Stimulated activated CD8-positive, alpha-beta memory T cell treated with anti-CD3 and anti-CD28 coated beads, Interleukin-12 subunit alpha, Interleukin-12 subunit beta, amount 100 ng/mL, for 1 hour (primary cell): Measurements from ENCODE around the gene APBA2.

Experiments
- DNase-seq: peaks from one replicate; pipeline ENCODE4 v3.0.0-alpha.2; 2020; ENCODE audit warnings: low read depth

APBA2 gene

DNA sequence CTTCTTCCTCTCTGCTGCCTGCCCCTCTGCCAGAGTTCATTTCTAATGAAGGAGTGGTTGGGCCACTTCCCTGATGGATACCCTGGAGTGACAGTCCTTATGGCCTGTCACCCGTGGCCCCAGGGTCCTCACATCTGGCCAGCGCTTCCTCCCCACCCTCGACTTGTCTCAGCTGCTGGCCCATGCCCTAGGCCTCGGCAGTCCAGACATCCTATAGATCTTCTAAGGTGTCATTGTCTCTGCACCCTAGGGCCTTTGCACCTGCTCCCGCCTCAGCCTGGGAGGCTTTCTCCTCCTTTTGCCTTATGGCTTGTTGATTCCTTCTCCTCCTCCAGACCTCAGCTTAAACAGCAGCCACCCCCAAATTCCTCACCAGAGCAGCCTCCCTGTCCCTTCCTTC lies 202.9 kb downstream of the APBA2 start:
- DNase-seq = no peak

DNA sequence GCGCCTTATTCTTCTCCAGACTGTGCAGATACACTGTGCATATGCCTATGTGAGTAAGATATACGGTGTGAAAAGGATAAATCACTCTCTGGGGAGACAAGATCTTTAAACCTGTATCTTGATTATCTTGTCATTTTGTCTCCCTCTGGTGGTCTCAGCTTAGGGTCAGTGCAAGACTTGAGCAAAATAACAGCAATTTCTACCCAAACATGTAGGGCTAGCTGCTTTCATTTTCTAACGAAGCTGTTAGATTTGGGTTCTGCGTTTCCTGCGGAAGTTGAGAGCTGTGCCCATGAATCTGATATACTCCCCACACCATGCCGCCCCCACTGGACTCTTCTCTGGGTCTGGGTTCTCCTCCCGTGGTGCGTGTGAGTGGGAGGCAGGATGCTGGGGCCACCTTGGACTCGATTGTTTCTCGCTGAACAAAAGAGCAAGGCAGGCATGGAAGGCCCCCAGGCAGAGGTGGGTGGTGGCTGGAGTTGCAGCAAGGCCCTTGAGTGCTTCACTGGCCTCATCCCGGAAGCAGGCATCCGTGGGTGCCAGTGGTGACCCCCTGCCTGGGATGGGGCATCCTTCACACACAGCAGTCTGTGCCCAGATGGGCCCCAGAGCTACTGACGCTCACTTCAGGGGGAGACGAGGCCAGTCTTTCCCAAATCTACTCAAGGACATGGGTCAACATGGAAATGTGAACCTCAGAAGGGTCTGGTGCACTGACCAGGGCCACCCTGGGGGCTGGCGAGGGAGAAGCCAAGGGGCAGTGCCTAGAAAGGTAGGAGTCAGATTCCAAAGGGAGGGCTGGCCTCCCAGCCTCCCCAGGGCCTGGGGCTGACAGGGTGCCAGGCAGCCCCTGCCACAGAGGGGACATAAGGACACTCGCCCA lies 204.2 kb downstream of the APBA2 start:
- peak; percentile 6 for DNase-seq

DNA sequence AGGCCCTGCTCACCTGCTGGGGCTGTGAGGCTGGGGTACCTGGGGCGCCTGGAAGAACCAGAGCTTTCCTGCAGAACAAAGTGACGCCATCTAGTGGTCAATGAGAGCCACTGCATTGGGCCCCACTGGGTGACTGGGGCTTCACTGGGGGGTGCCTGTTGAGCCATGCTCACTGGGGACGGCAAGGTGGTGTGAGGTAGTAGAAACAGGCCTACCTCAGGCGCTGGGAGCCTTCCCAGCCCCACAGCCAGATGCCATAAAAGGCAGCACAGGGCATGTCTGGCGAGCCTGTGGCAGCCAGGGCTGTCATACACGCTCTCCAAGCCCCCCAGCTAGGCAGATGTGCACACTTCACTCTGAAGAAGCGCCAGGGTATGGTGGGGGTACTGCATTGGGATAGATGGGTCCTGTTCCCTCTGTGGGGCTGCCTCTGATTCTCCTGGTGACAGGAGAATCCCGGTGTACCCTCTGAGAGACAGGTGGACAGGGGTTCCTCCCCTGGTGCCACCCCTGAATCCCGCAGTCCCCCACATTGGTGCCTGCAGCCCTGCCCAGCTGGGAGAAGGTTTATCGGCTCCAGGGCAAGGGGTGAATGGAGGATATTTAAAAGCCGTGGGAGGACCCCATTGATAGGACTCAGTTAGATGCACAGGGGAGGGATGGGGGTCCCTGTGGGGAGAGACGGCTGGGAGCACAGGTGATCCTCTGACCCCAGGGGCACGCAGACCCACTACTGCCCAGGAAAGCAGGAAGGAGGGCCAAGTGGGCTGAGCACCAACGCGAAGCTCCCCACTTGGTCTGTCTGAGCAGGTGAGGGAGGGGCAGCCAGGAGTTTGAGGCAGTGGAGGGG lies 205.1 kb downstream of the APBA2 start:
- no peak for DNase-seq

DNA sequence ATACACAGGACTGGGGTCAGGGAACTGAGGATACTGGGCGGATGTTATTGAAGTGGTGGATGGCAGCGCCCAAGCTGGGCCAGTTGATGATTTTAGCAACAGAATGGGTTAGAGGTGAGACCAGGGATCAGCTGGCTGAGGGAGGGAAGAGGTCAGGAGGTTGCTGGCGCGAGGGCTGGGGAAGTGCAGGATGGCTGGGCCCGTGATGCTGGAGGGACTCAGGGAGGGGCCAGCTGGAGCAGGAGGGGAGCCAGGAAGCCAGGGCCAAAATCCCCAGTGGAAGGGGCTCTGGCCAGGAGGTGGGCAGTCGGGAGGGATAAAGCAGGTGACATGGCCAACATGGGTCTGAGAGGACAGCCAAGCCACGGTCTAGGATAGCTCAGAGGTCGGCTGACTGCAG lies 205.9 kb downstream of the APBA2 start:
- no peak for DNase-seq

DNA sequence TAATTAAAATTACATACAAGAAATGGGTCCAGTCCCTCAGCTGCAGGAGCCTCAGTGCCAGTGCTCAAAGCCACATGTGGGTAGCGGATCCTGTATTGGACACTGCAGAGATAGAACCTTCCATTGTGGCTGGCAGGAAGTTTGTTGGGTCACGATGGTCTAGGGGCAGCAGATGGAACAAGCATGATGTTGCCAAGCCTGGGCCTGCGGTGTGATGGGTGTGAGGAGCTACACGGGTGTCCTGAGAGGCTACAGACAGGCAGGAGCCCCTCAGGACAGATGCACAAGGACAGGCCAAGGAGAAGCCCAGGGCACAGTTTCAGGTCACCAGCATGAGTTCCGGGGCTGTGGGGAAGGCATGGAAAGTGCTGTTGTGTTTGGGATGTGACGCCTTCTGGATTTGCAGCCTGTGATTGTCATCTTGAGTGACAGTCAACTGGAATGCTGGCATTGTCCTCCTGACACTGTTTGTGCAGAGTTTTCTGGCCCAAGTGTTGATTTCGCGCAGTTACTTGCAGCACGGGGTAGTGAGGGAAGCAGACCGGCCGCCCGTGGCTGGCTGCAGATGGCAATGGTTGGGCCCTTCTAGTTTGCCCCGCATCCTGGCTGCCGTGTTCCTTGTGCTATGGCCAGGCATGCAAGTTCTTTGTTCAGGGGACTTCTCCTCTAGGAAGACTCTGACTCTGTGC lies 206.7 kb downstream of the APBA2 start:
- no peak for DNase-seq

DNA sequence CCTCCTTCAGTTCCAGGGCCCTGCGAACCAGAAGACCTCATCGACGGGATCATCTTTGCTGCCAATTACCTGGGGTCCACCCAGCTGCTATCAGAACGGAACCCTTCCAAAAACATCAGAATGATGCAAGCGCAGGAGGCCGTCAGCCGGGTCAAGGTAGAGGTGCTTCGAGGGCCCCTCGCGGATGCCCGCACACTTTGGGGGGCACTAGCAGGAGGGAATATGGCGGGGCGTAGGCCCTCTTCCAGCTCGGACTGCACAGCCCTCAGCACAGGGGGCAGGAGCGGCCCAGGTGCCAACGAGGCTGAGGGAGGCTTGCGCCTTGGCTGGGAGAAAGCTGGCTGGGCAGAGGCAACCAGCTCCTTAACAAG lies 207.3 kb downstream of the APBA2 start:
- DNase-seq = no peak

DNA sequence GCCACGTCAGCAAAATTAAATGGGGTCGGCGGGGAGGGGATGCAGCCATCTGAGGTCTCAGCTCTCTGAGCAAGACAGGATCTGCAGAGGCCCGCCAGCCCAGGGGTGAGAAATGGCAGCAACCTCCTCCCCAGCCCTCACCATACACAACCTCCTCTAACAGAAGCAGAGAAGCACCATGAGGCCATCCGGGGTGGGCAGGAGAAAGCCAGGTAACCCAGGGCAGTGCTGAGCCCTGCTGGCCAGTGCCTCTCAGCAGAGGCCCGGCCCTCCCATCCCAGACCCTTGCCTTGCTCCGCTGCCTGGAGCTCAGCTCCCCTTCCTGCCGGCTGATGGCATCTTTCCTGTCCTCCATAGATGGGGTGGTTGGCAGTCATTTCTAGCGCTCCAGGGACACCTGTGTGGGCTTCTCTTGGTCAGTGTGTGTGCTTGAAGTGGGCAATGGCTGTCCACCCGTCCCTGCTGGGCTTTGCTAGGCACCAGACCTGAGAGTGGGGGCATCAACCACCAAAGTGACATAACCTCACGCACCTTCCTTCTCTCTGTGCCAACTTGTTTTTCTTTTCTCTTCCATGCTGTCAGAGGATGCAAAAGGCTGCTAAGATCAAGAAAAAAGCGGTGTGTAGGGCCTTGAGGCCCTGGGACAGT lies 208.0 kb downstream of the APBA2 start:
- DNase-seq = no peak

DNA sequence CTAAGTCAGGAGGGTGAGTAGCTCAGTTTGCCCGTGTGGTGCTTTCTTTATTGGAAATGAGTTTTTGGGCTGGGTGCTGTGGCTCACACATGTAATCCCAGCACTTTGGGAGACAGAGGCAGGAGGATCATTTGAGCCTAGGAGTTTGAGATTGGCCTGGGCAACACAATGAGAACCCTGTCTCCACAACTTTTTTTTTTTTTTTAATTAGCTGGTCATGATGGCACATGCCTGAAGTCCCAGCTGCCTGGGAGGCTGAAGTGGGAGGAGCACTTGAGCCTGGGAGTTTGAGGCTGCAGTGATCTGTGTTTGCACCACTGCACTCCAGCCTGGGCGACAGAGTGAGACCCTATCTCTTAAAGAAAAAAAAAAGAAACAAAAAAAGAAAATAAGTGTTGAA lies 208.9 kb downstream of the APBA2 start:
- DNase-seq = no peak

DNA sequence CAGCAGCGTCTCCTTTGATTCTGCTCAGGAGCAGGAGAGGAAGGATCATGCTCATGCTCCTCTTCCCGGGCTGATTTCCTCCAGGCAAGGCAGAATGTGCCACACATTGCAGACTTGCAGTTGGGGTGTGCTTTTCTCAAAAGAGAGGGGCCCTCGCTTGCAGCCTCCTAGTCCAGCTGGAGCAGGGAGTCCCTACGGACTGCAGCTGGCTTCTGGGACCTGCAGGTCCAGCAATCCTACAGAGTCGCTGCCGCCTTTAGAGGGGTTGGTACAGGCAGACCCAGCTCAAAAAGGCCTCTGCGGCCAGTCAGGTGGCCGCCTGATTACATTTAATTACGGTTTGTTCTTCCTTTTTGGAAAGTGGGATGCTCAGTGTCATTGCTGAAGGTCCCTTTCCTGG lies 210.0 kb downstream of the APBA2 start:
- no peak for DNase-seq

DNA sequence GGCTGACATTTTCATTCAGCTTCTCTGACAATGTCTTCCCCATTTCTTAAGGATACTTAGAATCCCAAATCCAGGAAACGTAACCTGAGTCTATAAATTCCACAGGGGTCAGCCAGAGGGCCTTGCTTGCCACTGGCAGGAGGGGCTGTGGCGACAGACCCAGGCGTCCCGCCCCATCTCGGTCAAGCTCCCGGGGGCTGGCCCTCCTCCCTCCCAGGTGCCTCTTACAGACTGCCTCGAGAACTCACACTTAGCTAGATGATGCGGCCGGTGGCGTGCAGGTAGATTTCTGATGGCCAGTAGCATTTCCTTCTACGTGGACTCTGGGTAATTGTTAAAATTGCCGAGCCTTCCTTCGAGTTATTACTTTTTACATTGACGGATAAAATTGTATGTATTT lies 211.4 kb downstream of the APBA2 start:
- DNase-seq = no peak

DNA sequence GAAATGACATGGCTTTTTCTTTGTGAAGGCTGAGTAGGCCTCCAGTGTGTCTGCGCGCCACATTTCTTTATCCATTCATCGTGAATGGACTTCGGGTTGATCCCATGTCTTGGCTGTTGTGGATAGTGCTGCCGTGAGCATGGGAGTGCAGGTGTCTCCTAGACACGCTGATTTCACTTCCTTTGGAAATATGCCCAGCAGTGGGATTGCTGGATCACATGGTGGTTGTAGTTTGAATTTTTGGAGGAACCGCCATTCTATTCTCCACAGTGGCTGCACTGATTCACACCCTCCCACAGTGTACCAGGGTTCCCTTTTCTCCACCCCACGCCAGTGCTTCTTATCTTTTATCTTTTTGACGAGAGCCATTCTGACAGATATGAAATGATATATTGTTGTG lies 212.2 kb downstream of the APBA2 start:
- no peak for DNase-seq

DNA sequence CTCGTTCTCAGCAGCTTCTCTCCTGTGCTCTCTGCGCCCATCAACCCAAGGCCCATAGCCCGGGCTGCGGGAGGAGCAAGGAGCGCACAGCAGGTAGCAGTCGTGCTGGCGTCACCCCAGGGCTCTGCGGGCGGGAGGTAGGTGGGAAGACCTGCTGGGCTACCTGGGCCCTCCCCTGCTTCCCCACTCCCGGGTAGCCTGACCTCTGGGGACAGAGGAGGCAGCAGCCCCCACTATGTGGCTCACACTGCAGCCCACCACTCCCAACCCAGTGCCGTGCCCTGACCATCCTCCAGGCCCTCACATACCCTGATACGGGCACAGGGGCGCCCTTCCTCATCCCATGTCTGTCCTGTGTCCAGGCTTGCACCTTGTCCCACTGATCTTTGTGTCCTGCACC lies 212.9 kb downstream of the APBA2 start:
- DNase-seq = no peak

DNA sequence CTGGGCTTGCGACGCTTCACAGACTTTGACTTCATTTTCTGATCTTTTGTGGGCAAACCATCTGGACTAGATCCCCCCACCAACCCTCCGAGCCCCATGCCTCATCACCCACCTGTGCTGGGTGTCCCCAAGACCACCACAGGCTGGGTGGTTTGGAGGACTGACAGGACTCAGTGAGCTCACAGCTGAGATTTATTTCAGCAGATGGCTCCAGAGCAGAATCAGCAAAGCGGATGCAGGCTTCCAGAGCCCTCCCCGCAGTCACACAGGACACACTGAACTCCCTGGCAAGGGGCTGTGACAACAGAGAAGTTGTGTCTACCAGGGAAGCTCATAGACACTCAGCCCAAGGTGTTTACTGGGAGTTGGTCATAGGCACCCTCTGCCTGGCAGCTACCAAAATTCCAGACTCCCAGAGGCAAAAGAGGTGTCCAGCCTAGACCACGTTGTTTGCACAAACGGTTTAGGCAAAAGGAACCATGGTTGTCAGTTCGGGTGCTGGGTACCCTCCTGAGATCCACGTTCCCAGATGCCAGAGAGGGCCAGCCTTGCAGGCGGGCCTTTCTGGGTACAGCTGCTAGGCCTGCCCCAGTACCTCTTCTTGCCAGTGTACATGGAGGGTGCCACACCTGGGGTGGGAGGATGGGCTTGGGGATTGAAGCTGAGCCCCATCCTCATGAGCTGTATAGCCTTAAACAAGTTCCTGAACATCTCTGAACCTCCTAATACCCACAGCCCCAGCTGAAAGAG lies 213.5 kb downstream of the APBA2 start:
- DNase-seq = no peak

DNA sequence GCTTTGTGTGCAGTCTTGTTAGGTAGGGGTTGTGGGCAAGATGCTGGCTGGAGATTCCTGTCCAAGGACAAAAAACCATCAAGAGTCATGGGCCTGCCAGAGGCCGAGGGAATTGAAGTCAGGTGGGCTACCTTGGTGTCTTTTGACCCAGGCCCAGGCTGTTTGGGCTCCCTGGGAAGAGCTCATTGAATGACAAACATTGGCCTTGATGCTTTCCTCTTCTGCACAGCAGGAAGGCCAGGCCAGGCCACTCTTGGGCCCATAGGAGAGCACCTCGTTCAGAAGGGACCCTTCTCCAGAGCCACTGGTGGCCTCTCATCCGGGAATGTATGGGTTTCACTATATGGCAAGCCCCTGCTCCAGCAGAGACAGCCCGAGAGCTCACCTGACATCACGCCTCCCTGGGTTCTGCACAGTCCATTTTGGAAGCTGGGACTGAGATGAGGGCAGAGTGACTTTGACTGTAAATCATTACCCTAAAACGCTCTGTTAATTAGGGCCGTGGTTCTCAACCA lies 214.8 kb downstream of the APBA2 start:
- DNase-seq = no peak

DNA sequence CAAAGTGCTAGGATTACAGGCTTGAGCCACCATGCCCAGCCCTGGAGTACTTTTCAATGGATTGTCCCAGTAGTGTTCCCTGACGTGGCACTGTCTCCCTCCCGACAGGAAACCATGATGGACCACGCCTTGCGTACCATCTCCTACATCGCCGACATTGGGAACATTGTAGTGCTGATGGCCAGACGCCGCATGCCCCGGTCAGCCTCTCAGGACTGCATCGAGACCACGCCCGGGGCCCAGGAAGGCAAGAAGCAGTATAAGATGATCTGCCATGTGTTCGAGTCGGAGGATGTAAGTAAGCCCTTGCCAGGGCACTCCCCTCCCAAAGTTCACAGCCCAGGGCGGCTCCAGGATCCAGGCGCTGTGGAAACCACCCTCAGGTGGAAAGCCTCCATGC lies 215.7 kb downstream of the APBA2 start:
- no peak for DNase-seq

DNA sequence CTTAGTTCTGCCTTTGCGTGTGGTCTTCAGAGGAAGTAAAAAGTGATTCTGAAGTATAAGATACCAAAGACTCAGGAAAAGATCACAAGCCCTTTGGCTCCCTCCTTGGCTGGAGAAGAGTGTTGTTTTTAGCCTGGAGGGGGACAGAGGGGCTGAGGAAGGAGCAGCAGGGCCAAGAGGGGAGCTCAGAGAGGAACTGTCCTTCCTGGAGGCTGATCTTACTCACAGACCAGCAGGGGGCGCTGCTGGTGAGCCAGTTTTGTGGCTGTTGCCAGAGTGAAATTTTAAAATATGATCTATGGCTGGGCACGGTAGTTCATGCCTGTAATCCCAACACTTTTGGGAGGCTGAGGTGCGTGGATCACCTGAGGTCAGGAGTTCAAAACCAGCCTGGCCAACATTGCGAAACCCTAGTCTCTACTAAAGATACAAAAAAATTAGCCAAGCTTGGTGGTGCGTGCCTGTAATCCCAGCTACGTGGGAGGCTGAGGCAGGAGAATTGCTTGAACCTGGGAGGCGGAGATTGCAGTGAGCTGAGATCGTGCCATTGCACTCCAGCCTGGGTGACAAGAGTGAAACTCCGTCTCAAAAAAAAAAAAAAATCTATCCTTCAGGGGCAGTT lies 216.5 kb downstream of the APBA2 start:
- DNase-seq = peak; percentile 34

DNA sequence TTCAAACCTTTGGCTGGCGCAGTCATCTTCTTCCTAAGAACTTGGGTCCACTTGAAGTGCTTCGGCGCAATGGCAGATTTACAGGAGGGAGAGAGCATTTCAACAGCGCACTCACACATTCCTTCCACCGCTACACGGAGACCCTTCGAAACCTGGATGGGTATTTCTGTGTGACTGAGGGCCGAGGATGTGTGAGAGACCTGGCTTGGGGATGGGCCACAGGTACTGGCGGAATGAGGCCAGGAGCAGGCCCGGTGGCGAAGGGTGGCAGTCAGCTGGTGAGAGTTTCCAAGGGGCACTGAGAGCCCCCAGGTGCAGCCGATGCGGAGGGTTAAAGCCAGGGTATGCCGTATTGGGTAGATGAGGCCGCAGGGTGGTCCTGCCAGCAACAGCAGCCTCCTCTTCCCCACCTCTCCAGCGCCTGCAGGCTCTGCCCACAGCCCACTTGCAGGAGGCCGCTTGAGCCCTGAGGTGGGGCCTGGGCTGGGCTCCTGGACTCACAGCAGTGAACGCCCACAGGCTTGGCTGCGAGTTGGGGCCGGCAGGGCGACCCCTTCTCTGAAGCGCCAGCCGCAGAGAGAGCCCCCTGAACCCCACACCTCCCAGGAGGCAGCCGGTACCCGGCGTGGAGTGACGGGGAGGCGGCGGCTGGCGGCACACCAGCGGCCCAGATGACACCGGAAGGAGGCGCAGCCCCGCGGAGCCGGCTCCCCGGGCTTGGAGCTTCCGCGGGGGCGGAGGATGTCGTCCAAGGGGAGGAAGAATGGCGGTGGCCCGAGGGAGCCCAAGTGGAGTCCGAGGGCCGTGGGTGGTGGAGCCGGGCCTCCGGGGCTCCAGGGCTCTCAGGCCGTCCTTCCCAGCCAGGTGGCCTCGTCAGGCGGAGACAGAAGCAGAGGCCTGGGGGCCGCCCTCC lies 217.4 kb downstream of the APBA2 start:
- no peak for DNase-seq

DNA sequence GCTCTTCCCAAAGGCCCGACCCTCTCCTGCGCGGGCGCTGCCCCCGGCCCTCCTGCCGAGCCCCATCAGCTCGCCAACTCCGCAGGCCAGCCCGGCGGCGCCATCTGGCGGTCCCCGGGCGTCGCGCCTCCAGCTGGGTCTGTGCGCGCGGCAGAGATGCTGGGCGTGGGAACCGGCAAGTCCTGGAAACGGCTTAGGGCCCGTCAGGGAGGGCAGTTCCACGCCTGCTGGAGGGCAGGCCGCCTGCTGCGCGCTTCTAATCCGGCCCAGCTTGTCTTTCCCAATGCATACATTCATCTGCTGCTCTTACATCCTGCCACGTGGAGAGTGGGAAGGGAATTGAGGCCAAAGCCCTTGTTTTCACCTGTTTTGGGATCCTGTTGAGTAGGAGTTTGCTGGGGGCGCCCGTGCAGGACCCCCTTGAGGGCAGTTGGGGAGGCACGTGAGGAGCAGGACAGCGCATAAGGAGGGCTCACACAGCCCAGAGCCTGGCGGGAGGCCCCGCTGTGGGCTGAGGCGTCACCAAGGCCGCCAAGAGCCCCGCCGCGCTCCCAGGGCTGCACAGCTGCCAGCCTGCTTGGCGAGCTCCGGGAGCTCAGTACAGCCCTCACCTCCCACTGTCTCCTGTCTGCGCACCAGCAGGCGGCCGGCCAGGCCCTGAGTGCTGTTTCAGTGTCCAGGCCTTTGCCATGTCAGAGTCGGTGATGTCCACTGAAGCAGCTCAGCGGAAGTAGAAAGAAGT lies 218.2 kb downstream of the APBA2 start:
- peak; percentile 10 for DNase-seq

DNA sequence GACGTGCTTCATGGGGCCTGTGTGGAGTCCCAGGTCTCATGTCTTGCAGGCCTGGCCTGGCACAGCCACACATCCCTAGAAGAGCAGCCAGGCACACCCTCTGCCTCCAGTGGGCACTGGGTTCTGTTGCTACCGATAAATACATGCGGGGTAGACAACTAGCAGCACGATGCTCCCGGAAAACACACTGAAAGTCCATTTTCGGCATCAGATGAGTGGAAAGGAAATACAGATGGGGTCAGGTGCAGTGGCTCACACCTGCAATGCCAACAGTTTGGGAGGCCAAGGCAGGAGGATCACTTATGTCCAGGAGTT lies 218.7 kb downstream of the APBA2 start:
- DNase-seq = no peak
